Sigmoid colon (tissue), 7 donors: ENCODE measurements around the gene DDOST. TPM values are rescaled to one million over a fixed set of nuclear protein-coding genes. Genes with fewer than 3 reads are reported as not detected.

Experiments
- DNase-seq: peaks from one replicate; pipeline ENCODE4 v3.0.0-alpha.2; 2019
- H3K27ac ChIP-seq, 4 donors: fragments of 200-600 bp; sonication (generic); one replicate each; pipeline ENCODE4 v1.5.1; 2016 to 2019; ENCODE audit warnings: mild to moderate bottlenecking in 1 of 4
- H3K27me3 ChIP-seq, 3 donors: fragments of 200-600 bp; sonication (generic); one replicate each; pipeline ENCODE4 v1.5.1; 2019; ENCODE audit warnings: mild to moderate bottlenecking in 1 of 3
- H3K36me3 ChIP-seq, 4 donors: fragments of 200-600 bp; sonication (generic); one replicate each; pipeline ENCODE4 v1.5.1; 2016 to 2019
- H3K4me1 ChIP-seq, 4 donors: fragments of 200-600 bp; sonication (generic); one replicate each; pipeline ENCODE4 v1.5.1; 2017 to 2019
- H3K4me3 ChIP-seq, 4 donors: fragments of 200-600 bp; sonication (generic); one replicate each; pipeline ENCODE4 v1.5.1; 2017 to 2019; ENCODE audit warnings: mild to moderate bottlenecking in 2 of 4, moderate library complexity in 1 of 4
- H3K9me3 ChIP-seq, 4 donors: fragments of 200-600 bp in 3 of 4; sonication (generic) in 3 of 4; one replicate each; pipeline versions ENCODE4 v1.5.1 to v1.6.1; 2013 to 2019
- EP300 ChIP-seq, 4 donors: sonication (generic); formaldehyde crosslinking; IDR thresholded peaks; one replicate each; pipeline ENCODE4 v1.6.1; 2017; ENCODE audit warnings: antibody characterized with exemption in 4 of 4
- POLR2A ChIP-seq, 2 donors: fragments of 450-650 bp; IDR thresholded peaks; one replicate each; pipeline ENCODE4 v1.6.1; 2016; ENCODE audit warnings: antibody characterized with exemption in 2 of 2, mild to moderate bottlenecking in 2 of 2, moderate library complexity in 2 of 2
- POLR2AphosphoS5 ChIP-seq, 4 donors: sonication (generic); formaldehyde crosslinking; IDR thresholded peaks; one replicate each; pipeline ENCODE4 v1.6.1; 2017; ENCODE audit warnings: antibody characterized with exemption in 4 of 4
- WGBS, 2 donors: extraction: QIAGEN DNeasy Blood & Tissue Kit; methylation state at CpG; one replicate each; pipeline ENCODE4 v1.1.7; 2013; 5-methylcytosine and 5-hydroxymethylcytosine counted together
- intact Hi-C: fragments of 100-400 bp; cut with DNase I; formaldehyde crosslinking; loops from one replicate; pipeline ENCODE4 v1.15.1; 2023
- polyA plus RNA-seq, 3 donors: library from polyadenylated mRNA; stranded (reverse); fragments of 200-250 nt; gene quantifications; one replicate each; pipeline ENCODE4 v1.2.3, GENCODE V29; 2013
- total RNA-seq, 4 donors: library from RNA; depleted of rRNA; stranded (reverse); fragments of >200 nt; gene quantifications; one replicate each; pipeline ENCODE4 v1.1.0, GENCODE V29; 2016
- TF ChIP-seq, protein P1 (sequence below), 4 experiments: fragments of 450-650 bp in 3 of 4; fragments of 200-600 bp in 1 of 4; IDR thresholded peaks; one replicate each; pipeline ENCODE4 v1.5.1; 2016 to 2019; ENCODE audit warnings: antibody characterized with exemption in 4 of 4, mild to moderate bottlenecking in 3 of 4, moderate library complexity in 2 of 4
- donor health status: healthy with polysubstance abuse.
- donor health status: Bipolar disorder and iron deficiency.
- donor health status: healthy.

DDOST gene
- total RNA-seq, result 10 to 100 TPM; 87.8 to 98.9 (median 91.1) TPM
- 100 to 1,000 TPM in 1 of 3 donors, 10 to 100 TPM in 2; 61.3 to 243 (median 77.0) TPM for polyA plus RNA-seq

DNA sequence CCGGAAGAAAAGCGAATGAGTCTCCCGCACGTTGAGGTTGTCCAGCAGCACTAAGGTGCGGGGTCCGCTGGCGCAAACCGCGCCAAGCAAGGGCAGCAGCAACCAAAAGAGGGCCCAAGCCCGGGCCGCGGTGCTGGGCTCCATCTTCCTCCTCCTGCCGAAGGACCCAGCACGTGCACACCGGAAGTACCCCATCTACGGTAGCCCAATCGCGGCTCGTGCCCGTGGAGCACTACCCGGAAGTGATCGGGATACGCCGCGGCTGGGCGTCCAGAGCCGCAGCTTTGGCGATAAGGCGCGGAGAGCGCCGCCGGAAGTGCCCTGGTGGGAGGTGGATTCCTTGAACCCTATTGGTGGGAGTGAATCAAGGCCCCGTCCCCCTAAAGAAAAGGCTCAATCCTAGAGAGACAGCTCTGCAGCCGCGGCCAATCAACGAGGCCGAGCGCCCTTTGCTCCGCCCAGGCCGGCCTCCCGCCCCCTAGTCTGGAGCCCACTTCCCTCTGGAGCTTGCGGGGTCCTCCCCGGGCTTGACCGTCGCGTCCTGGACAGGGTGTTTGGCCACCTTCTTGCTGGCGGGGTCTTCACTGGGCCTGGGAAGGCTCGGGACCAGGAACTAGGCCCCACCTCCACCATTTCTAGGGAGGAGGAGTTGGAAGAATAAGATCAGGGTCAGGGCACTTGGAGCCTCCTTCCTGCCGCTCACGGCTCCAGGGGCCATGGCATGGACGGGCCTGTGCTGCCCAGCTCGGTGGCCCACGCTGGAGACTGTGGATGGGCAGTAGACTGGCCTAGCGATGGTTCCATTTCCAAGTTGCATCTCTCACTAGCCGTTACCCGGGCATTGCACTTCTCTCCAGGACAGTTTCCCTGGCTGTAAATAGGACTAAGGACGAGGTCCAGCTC lies at the start of gene DDOST:
Gene DDOST, minus strand, starts transcription at position 163 of the 903 bp plus-strand sequence. Its CDS starts 19 bp downstream, at position 144.
- intact Hi-C loops, result no loop called here
- WGBS, 2 donors, result 1 to 2% methylated on average over 58 of the region's 58 CpGs
- no peaks in the 10 kb centered on the region for H3K27me3 ChIP-seq
- H3K4me3 ChIP-seq, result peak within 1 kb of the TSS; percentile 67 to 92 (median 77)
- TF ChIP-seq EP300 (IDR thresholded peaks at IDR 0.05), result no peak
- TF ChIP-seq POLR2A (IDR thresholded peaks at IDR 0.05), result no peak
- TF ChIP-seq, protein P1, sequence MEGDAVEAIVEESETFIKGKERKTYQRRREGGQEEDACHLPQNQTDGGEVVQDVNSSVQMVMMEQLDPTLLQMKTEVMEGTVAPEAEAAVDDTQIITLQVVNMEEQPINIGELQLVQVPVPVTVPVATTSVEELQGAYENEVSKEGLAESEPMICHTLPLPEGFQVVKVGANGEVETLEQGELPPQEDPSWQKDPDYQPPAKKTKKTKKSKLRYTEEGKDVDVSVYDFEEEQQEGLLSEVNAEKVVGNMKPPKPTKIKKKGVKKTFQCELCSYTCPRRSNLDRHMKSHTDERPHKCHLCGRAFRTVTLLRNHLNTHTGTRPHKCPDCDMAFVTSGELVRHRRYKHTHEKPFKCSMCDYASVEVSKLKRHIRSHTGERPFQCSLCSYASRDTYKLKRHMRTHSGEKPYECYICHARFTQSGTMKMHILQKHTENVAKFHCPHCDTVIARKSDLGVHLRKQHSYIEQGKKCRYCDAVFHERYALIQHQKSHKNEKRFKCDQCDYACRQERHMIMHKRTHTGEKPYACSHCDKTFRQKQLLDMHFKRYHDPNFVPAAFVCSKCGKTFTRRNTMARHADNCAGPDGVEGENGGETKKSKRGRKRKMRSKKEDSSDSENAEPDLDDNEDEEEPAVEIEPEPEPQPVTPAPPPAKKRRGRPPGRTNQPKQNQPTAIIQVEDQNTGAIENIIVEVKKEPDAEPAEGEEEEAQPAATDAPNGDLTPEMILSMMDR (IDR thresholded peaks at IDR 0.05), result peak in 2 of 4 experiments; percentile 22 to 29
- peak in 3 of 4 donors; percentile 58 to 71 (median 65) for TF ChIP-seq POLR2AphosphoS5 (IDR thresholded peaks at IDR 0.05)
- H3K4me1 ChIP-seq, result peaks cover 0 to 26% (median 23%) of the 10 kb centered on the region in 4 donors
- DNase-seq, result peak; percentile 98
- peak within 1 kb of the TSS; percentile 78 to 89 (median 85) for H3K27ac ChIP-seq
- H3K9me3 ChIP-seq, result no peaks in the 10 kb centered on the region
- H3K36me3 ChIP-seq, result peaks cover 0 to 20% (median 7%) of the 10 kb centered on the region in 4 donors

DNA sequence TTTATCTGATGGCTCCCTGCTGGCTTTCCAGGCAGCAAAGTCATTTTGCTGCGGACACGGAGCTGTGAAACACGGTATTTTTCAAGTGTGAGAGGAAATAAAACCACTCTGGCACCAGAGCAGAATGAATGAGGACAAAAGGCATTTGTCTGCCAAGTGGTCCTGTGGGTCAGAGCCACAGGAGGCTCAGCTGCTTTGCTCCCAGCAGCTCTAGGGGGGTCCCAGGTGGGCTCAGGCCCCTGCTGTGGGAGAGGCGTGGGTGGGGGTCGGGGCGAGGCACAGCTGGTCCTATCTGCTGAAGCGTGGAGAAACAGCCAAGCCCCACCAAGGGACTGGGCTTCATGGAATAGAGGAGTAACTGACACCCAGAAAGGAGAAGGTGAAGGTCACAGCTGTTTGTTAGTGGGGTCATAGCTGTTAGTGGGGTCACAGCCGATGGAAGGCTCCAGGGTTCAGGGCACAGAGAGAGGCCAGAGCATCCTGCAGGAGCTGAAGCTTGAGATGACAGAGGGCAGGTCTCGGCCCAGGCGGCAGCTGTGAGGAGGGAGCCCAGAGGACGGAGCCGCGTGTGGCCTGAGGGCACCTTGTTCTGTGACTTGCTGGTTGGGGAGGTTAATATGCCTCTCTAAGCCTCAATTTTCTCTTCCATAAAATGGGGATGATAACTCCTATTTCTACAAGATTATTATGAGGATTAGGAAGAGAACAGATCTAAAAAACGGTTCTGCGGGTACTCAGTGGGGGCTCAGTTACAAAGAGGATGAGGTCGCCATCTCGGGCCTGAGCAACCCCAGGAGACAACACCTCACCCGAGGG lies 49.5 kb upstream of the DDOST start:
- DNase-seq, result no peak
- no peaks in the 10 kb centered on the region for H3K36me3 ChIP-seq
- intact Hi-C loops, result no loop called here
- no peak overlapping the region for H3K27ac ChIP-seq
- peaks cover 0 to 2% (median 0%) of the 10 kb centered on the region in 3 donors for H3K27me3 ChIP-seq
- WGBS, 2 donors, result 67 to 73% methylated on average over 18 of the region's 18 CpGs
- no peaks in the 10 kb centered on the region for H3K9me3 ChIP-seq
- TF ChIP-seq EP300 (IDR thresholded peaks at IDR 0.05) (no peak), POLR2AphosphoS5 (IDR thresholded peaks at IDR 0.05) (no peak), POLR2A (IDR thresholded peaks at IDR 0.05) (no peak)
- TF ChIP-seq, protein P1 (IDR thresholded peaks at IDR 0.05), result no peak
- H3K4me3 ChIP-seq, result no peak overlapping the region
- no peaks in the 10 kb centered on the region for H3K4me1 ChIP-seq

DNA sequence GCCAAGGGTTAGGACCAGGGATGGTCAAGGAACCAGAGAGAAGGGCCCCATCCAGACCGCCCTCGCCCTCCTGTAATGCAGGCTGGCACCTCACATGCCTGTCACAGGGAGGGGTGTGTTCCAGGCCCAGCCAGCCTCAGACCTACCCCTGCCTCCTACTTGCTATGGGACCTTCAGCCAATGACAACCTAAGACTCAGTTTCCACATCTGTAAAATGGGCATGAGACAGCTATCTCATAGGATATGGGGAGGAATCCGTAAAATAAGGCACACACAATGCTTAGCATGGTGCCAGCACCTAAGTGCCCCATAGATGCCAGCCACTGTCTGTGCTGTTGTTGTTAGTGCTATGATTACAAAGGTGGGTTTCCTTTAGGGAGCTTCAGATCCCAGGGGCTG lies 48.7 kb upstream of the DDOST start:
- no peak overlapping the region for H3K27ac ChIP-seq
- no peak overlapping the region for H3K4me3 ChIP-seq
- DNase-seq, result no peak
- H3K27me3 ChIP-seq, result no peaks in the 10 kb centered on the region
- intact Hi-C loops, result no loop called here
- no peaks in the 10 kb centered on the region for H3K9me3 ChIP-seq
- H3K36me3 ChIP-seq, result no peaks in the 10 kb centered on the region
- no peaks in the 10 kb centered on the region for H3K4me1 ChIP-seq
- 90 to 94% methylated on average over 3 of the region's 3 CpGs for WGBS, 2 donors
- TF ChIP-seq POLR2A (IDR thresholded peaks at IDR 0.05), result no peak
- TF ChIP-seq, protein P1 (IDR thresholded peaks at IDR 0.05), result no peak
- no peak for TF ChIP-seq POLR2AphosphoS5 (IDR thresholded peaks at IDR 0.05)
- TF ChIP-seq EP300 (IDR thresholded peaks at IDR 0.05), result no peak

DNA sequence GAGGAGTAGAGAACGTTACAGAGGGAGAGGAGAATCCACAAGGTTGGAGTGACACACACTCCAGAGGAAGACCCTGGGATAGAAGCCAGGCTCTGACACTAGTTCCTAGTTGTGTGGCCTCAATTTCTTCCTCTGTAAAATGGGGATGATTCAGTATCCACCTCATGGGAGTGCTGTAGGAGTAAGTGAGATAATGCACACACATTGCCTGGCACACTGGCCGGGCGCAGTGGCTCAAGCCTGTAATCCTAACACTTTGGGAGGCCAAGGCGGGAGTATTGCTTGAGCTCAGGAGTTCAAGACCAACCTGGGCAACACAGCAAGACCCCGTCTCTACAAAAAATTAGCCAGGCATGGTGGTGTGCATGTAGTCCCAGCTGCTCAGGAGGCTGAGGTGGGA lies 47.7 kb upstream of the DDOST start:
- no peaks in the 10 kb centered on the region for H3K4me1 ChIP-seq
- 82 to 84% methylated on average over 5 of the region's 5 CpGs for WGBS, 2 donors
- intact Hi-C loops, result no loop called here
- TF ChIP-seq EP300 (IDR thresholded peaks at IDR 0.05), result no peak
- no peak for TF ChIP-seq POLR2A (IDR thresholded peaks at IDR 0.05)
- TF ChIP-seq POLR2AphosphoS5 (IDR thresholded peaks at IDR 0.05), result no peak
- TF ChIP-seq, protein P1 (IDR thresholded peaks at IDR 0.05), result no peak
- H3K27ac ChIP-seq, result no peak overlapping the region
- no peak overlapping the region for H3K4me3 ChIP-seq
- DNase-seq, result no peak
- H3K36me3 ChIP-seq, result no peaks in the 10 kb centered on the region
- H3K9me3 ChIP-seq, result no peaks in the 10 kb centered on the region
- no peaks in the 10 kb centered on the region for H3K27me3 ChIP-seq
